CD14-positive monocyte (primary cell): ENCODE data around the gene MIAT. TPM values are rescaled to one million over a fixed set of nuclear protein-coding genes. Genes with fewer than 3 reads are reported as not detected.

ENCODE experiments used
- DNase-seq, 3 donors: peaks; one replicate each; pipeline ENCODE4 v3.0.0-alpha.2; 2011 to 2022
- H2AFZ ChIP-seq: 2 replicates; pipeline ENCODE4 v1.6.0; 2012; ENCODE audit warnings: mild to moderate bottlenecking, low read depth, low read length, inconsistent platforms; ENCODE audit not compliant: insufficient read depth, poor library complexity, severe bottlenecking
- H3K27ac ChIP-seq, 2 donors: 1 replicate in 1 of 2; 2 replicates in 1 of 2; pipeline ENCODE4 v1.5.1; 2012 to 2013; ENCODE audit warnings: low read length in 2 of 2, control low read depth in 1 of 2, inconsistent platforms in 1 of 2, low read depth in 1 of 2, mild to moderate bottlenecking in 1 of 2
- H3K27me3 ChIP-seq, 2 donors: one replicate each; pipeline versions ENCODE4 v1.6.0 to v1.6.1; 2011 to 2013; ENCODE audit warnings: low read length in 2 of 2; ENCODE audit not compliant: control insufficient read depth in 2 of 2, insufficient read depth in 2 of 2
- H3K36me3 ChIP-seq, 2 donors: replicated peaks in 1 of 2; 1 replicate in 1 of 2; 2 replicates in 1 of 2; pipeline versions ENCODE4 v1.5.1 to v1.6.1; 2012 to 2013; ENCODE audit warnings: low read length in 2 of 2, control low read depth in 1 of 2, inconsistent platforms in 1 of 2, mild to moderate bottlenecking in 1 of 2; ENCODE audit not compliant: insufficient read depth in 2 of 2, control insufficient read depth in 1 of 2
- H3K4me1 ChIP-seq, 2 donors: 1 replicate in 1 of 2; 2 replicates in 1 of 2; pipeline versions ENCODE4 v1.5.1 to v1.6.1; 2012 to 2013; ENCODE audit warnings: low read length in 2 of 2, control low read depth in 1 of 2, inconsistent platforms in 1 of 2, mild to moderate bottlenecking in 1 of 2, moderate library complexity in 1 of 2; ENCODE audit not compliant: insufficient read depth in 2 of 2, control insufficient read depth in 1 of 2
- H3K4me2 ChIP-seq: replicated peaks from 2 replicates; pipeline ENCODE3; 2012; ENCODE audit warnings: low read length, moderate library complexity, mild to moderate bottlenecking; ENCODE audit not compliant: poor library complexity, severe bottlenecking; ENCODE audit errors: extremely low read depth
- H3K4me3 ChIP-seq, 3 experiments: fragments of 200-600 bp in 1 of 3; sonication (generic) in 1 of 3; replicated peaks in 1 of 3; 1 replicate in 2 of 3; 2 replicates in 1 of 3; pipeline ENCODE4 v1.5.1; 2011 to 2013; ENCODE audit warnings: low read length in 3 of 3, mild to moderate bottlenecking in 3 of 3, control low read depth in 2 of 3, low read depth in 2 of 3, inconsistent platforms in 1 of 3, moderate library complexity in 1 of 3
- H3K79me2 ChIP-seq: 2 replicates; pipeline ENCODE4 v1.6.0; 2012; ENCODE audit warnings: mild to moderate bottlenecking, control low read depth, inconsistent platforms, low read length, moderate library complexity; ENCODE audit not compliant: insufficient read depth
- H3K9ac ChIP-seq: 2 replicates; pipeline ENCODE4 v1.6.0; 2017; ENCODE audit warnings: low read length, mild to moderate bottlenecking; ENCODE audit not compliant: insufficient read depth, poor library complexity, severe bottlenecking
- H3K9me3 ChIP-seq, 2 donors: replicated peaks in 1 of 2; 1 replicate in 1 of 2; 2 replicates in 1 of 2; pipeline versions ENCODE4 v1.5.1 to v1.6.1; 2012 to 2013; ENCODE audit warnings: low read length in 2 of 2, control low read depth in 1 of 2; ENCODE audit not compliant: control insufficient read depth in 1 of 2, insufficient read depth in 1 of 2
- H4K20me1 ChIP-seq: 2 replicates; pipeline ENCODE4 v1.6.0; 2012; ENCODE audit warnings: mild to moderate bottlenecking, low read length, control low read depth, moderate library complexity; ENCODE audit not compliant: insufficient read depth
- H3K27ac Mint-ChIP-seq, 7 donors: one replicate each; pipeline ENCODE4 v1.8.0; 2020; ENCODE audit warnings: mild to moderate bottlenecking in 7 of 7, mixed read lengths in 7 of 7, moderate library complexity in 6 of 7, inconsistent platforms in 2 of 7
- H3K27me3 Mint-ChIP-seq, 3 donors: one replicate each; pipeline ENCODE4 v1.8.0; 2021 to 2022; ENCODE audit warnings: low read depth in 3 of 3, mild to moderate bottlenecking in 3 of 3, mixed read lengths in 3 of 3, moderate library complexity in 3 of 3, inconsistent platforms in 1 of 3
- H3K36me3 Mint-ChIP-seq, 2 donors: one replicate each; pipeline ENCODE4 v1.8.0; 2020; ENCODE audit warnings: mixed read lengths in 2 of 2, inconsistent platforms in 1 of 2, mild to moderate bottlenecking in 1 of 2
- H3K4me1 Mint-ChIP-seq: one replicate; pipeline ENCODE4 v1.8.0; 2020; ENCODE audit warnings: mild to moderate bottlenecking, mixed read lengths
- H3K4me3 Mint-ChIP-seq, 2 donors: one replicate each; pipeline ENCODE4 v1.8.0; 2020; ENCODE audit warnings: mild to moderate bottlenecking in 2 of 2, mixed read lengths in 2 of 2, moderate library complexity in 1 of 2
- H3K9me3 Mint-ChIP-seq, 7 donors: one replicate each; pipeline ENCODE4 v1.8.0; 2020 to 2022; ENCODE audit warnings: mixed read lengths in 7 of 7, mild to moderate bottlenecking in 6 of 7, moderate library complexity in 6 of 7, inconsistent platforms in 2 of 7
- WGBS: methylation state at CpG from one replicate; pipeline ENCODE4 v1.1.5; 2013; ENCODE audit warnings: missing lambda C conversion rate; ENCODE audit not compliant: insufficient coverage; 5-methylcytosine and 5-hydroxymethylcytosine counted together
- intact Hi-C, 2 donors: fragments of 100-400 bp; cut with micrococcal nuclease; formaldehyde crosslinking; loops; one replicate each; pipeline versions ENCODE4 v1.15.0 to v1.15.1; 2023
- polyA plus RNA-seq, 3 donors: library from polyadenylated mRNA; depleted of rRNA in 1 of 3; unstranded in 2 of 3; stranded (reverse) in 1 of 3; fragments of 300-500 nt in 2 of 3; fragments of >200 nt in 1 of 3; fragmentation: Illumina TruSeq in 2 of 3; gene quantifications; 1 replicate in 2 of 3; 2 replicates in 1 of 3; pipeline ENCODE4 v1.2.3, GENCODE V29; 2012 to 2021
- TF ChIP-seq, protein P1 (sequence below): fragments of 200-600 bp; IDR thresholded peaks from one replicate; pipeline ENCODE4 v1.8.0; 2022; ENCODE audit warnings: antibody characterized with exemption, mild to moderate bottlenecking

MIAT gene
- polyA plus RNA-seq, 3 donors: 0.02 to 0.17 (median 0.03) TPM

DNA sequence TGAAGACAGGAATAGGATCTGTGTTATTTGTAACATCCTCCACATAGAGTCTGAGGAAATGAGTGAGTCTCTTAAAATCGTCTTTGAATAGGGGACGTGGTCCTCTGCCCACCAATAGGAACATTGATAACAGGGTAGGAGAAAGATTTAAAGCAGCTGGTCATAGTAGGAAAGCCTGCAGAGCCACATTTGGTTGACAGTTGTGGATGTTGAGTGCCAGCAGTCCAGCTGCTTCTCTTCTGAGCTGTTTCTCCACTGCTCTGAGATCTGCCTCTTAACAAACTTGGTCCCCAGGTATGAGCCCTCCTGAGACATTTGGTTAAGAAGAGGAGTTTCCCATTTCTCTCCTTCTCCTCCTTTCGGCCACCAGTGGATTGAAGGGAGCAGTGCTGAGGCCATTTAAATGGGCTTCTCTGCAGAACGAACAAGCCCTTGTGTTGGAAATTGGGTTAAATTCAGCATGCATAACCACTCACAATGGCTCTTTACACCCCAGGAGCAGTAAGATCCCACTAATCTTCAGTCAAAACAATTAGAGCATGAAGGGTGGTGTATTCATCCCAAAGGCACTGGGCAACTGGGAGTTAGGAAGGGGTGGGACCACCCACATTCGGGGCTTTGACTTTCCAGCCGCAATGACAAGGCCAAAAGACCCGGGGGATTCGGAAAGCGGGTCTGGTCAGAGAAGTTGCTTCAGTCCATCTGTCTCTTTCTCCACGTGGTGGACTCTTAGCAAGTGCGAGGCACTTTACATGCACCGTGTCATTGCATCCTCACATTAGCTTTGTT lies 32.3 kb downstream of the MIAT start:
- H3K4me1 ChIP-seq: no peaks in the 10 kb centered on the region

GRCh38 chr22:26690654-26691376 lies 33.4 kb downstream of the MIAT start:
- no peak overlapping the region for H3K4me3 ChIP-seq
- H3K27me3 Mint-ChIP-seq: peaks cover 0 to 1% (median 0%) of the 10 kb centered on the region in 3 donors
- H3K9me3 ChIP-seq: no peaks in the 10 kb centered on the region
- H3K36me3 ChIP-seq: peaks cover 8 to 60% of the 10 kb centered on the region in 2 donors
- H3K79me2 ChIP-seq: peaks cover 12% of the 10 kb centered on the region
- H3K27me3 ChIP-seq: no peaks in the 10 kb centered on the region
- no peak overlapping the region for H3K27ac ChIP-seq
- intact Hi-C loops: no loop called here
- H3K4me2 ChIP-seq: no peak overlapping the region
- H3K36me3 Mint-ChIP-seq: peaks cover 42 to 69% of the 10 kb centered on the region in 2 donors
- 0% methylated on average over 1 of the region's 3 CpGs for WGBS
- no peak for DNase-seq
- H3K4me3 Mint-ChIP-seq: no peak overlapping the region
- H4K20me1 ChIP-seq: peaks cover 53% of the 10 kb centered on the region
- H3K9me3 Mint-ChIP-seq: peaks cover 0 to 7% (median 4%) of the 10 kb centered on the region in 7 donors
- TF ChIP-seq, protein P1, sequence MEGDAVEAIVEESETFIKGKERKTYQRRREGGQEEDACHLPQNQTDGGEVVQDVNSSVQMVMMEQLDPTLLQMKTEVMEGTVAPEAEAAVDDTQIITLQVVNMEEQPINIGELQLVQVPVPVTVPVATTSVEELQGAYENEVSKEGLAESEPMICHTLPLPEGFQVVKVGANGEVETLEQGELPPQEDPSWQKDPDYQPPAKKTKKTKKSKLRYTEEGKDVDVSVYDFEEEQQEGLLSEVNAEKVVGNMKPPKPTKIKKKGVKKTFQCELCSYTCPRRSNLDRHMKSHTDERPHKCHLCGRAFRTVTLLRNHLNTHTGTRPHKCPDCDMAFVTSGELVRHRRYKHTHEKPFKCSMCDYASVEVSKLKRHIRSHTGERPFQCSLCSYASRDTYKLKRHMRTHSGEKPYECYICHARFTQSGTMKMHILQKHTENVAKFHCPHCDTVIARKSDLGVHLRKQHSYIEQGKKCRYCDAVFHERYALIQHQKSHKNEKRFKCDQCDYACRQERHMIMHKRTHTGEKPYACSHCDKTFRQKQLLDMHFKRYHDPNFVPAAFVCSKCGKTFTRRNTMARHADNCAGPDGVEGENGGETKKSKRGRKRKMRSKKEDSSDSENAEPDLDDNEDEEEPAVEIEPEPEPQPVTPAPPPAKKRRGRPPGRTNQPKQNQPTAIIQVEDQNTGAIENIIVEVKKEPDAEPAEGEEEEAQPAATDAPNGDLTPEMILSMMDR: no peak
- peak overlapping the region in 1 of 7 donors; percentile 11 for H3K27ac Mint-ChIP-seq
- peaks cover 8% of the 10 kb centered on the region for H3K4me1 Mint-ChIP-seq
- H2AFZ ChIP-seq: no peak overlapping the region
- H3K9ac ChIP-seq: no peak overlapping the region
- H3K4me1 ChIP-seq: no peaks in the 10 kb centered on the region

More for the DNA sequence above, 32.3 kb downstream of the MIAT start:
- Histone ChIP-seq H3K36me3 (peaks cover 3 to 60% of the 10 kb centered on the region in 2 donors), H3K79me2 (peaks cover 13% of the 10 kb centered on the region), H3K4me2 (no peak overlapping the region), H4K20me1 (peaks cover 54% of the 10 kb centered on the region), H3K27me3 (no peaks in the 10 kb centered on the region), H3K9me3 (no peaks in the 10 kb centered on the region), H3K27ac (no peak overlapping the region), H3K4me3 (no peak overlapping the region), H3K9ac (no peak overlapping the region), H2AFZ (no peak overlapping the region)
- peaks cover 0 to 1% (median 0%) of the 10 kb centered on the region in 3 donors for H3K27me3 Mint-ChIP-seq
- intact Hi-C loops: no loop called here
- no peak for DNase-seq
- H3K4me3 Mint-ChIP-seq: no peak overlapping the region
- peaks cover 39 to 69% of the 10 kb centered on the region in 2 donors for H3K36me3 Mint-ChIP-seq
- H3K4me1 Mint-ChIP-seq: peaks cover 8% of the 10 kb centered on the region
- TF ChIP-seq, protein P1: no peak
- WGBS: 94% methylated on average over 6 of the region's 12 CpGs
- H3K27ac Mint-ChIP-seq: no peak overlapping the region
- peaks cover 0 to 5% (median 2%) of the 10 kb centered on the region in 7 donors for H3K9me3 Mint-ChIP-seq
